GM12878 (cell line): ENCODE results near the gene MTFR2. TPM values are rescaled to one million over a fixed set of nuclear protein-coding genes. Genes with fewer than 3 reads are reported as not detected.

Source experiments
- BHLHE40 ChIP-seq, 2 experiments: fragments of 450-650 bp in 1 of 2; IDR thresholded peaks; 2 replicates each; pipeline ENCODE4 v1.6.1; 2011 to 2017; ENCODE audit warnings: low read depth in 2 of 2, borderline replicate concordance in 1 of 2, improper control_type of control experiment in 1 of 2, low read length in 1 of 2, mild to moderate bottlenecking in 1 of 2
- CHD4 ChIP-seq: fragments of 200-600 bp; sonication (generic); IDR thresholded peaks from 2 replicates; pipeline ENCODE4 v1.6.1; 2016; ENCODE audit warnings: mild to moderate bottlenecking
- E2F4 ChIP-seq: IDR thresholded peaks from 2 replicates; pipeline ENCODE4 v1.6.1; 2012; ENCODE audit warnings: low read depth, low read length, improper control_type of control experiment
- FOXK2 ChIP-seq: fragments of 450-650 bp; IDR thresholded peaks from 2 replicates; pipeline ENCODE4 v1.6.1; 2017; ENCODE audit warnings: mild to moderate bottlenecking, moderate library complexity
- FOXM1 ChIP-seq: IDR thresholded peaks from 2 replicates; pipeline ENCODE4 v1.6.1; 2012; ENCODE audit warnings: low read depth, mild to moderate bottlenecking, inconsistent platforms, low read length, moderate library complexity
- MEF2B ChIP-seq: fragments of 450-650 bp; IDR thresholded peaks from 2 replicates; pipeline ENCODE4 v1.6.1; 2018; ENCODE audit warnings: mild to moderate bottlenecking, moderate library complexity; ENCODE audit not compliant: partially characterized antibody, poor library complexity, severe bottlenecking
- MYB ChIP-seq: fragments of 150-350 bp; IDR thresholded peaks from 2 replicates; pipeline ENCODE4 v1.6.1; 2014; ENCODE audit warnings: mild to moderate bottlenecking, low read depth, low read length, borderline replicate concordance
- NFYB ChIP-seq: IDR thresholded peaks from 2 replicates; pipeline ENCODE4 v1.6.1; 2011; ENCODE audit warnings: low read depth, mild to moderate bottlenecking, low read length, improper control_type of control experiment, moderate library complexity; ENCODE audit not compliant: insufficient read depth
- REST ChIP-seq: IDR thresholded peaks from 2 replicates; pipeline ENCODE4 v1.6.1; 2012; ENCODE audit warnings: mild to moderate bottlenecking, low read depth, low read length
- SRF ChIP-seq, 2 experiments: IDR thresholded peaks; 2 replicates each; pipeline ENCODE4 v1.6.1; 2011; ENCODE audit warnings: low read depth in 2 of 2, low read length in 2 of 2, mild to moderate bottlenecking in 1 of 2, moderate library complexity in 1 of 2
- ZBTB4 ChIP-seq: fragments of 450-650 bp; formaldehyde crosslinking; IDR thresholded peaks from 2 replicates; pipeline ENCODE4 v1.4.0; 2022; ENCODE audit warnings: mild to moderate bottlenecking, moderate library complexity
- ZNF207 ChIP-seq: fragments of 450-650 bp; IDR thresholded peaks from 2 replicates; pipeline ENCODE4 v1.6.1; 2014; ENCODE audit warnings: antibody characterized with exemption, mild to moderate bottlenecking, borderline replicate concordance
- polyA plus RNA-seq, 11 experiments: library from polyadenylated mRNA; depleted of rRNA in 4 of 11; unstranded in 6 of 11; stranded (reverse) in 5 of 11; fragments of >200 nt; fragmentation: Nextera tagmentation in 4 of 11; fragmentation: Illumina TruSeq in 1 of 11; extraction: Ambion mirVana in 4 of 11; extraction: Trizol in 1 of 11; gene quantifications; 1 replicate in 1 of 11; 2 replicates in 10 of 11; pipeline versions ENCODE4 v1.2.1 to v1.2.3, GENCODE V29; 2011 to 2016; ENCODE audit warnings: inconsistent platforms in 2 of 11, missing spikeins in 2 of 11, low read depth in 1 of 11
- total RNA-seq, 4 experiments: library from RNA; depleted of rRNA in 3 of 4; stranded (reverse); fragments of >200 nt in 3 of 4; fragmentation: Illumina TruSeq in 1 of 4; extraction: Trizol in 1 of 4; gene quantifications; 2 replicates each; pipeline versions ENCODE4 v1.2.1 to v1.2.3, GENCODE V29; 2013 to 2021

Gene MTFR2
- total and polyA plus RNA-seq, 10 of the 15 experiments (the other 5 are each of a cell fraction or from before 2014, with no cell fraction given), result 7.3 to 33.5 (median 25.3) TPM

- TF ChIP-seq MEF2B, result no peak
- no peak for TF ChIP-seq MYB
- TF ChIP-seq ZBTB4 (CRISPR knock-in tag), result no peak
- no peak; the same call in 1 of the 2 replicates for TF ChIP-seq FOXK2
- no peak for TF ChIP-seq SRF (IDR thresholded peaks at IDR 0.05; ENCODE audit: low read depth in 2 of 2, low read length in 2 of 2)
- TF ChIP-seq REST, result no peak
- TF ChIP-seq BHLHE40 (IDR thresholded peaks at IDR 0.05; ENCODE audit: borderline replicate concordance in 1 of 2, low read depth in 2 of 2, low read length in 1 of 2), result peak in 1 of 2 experiments; percentile 37; a peak in 3 of 4 replicates
- TF ChIP-seq ZNF207, result peak; percentile 84
- TF ChIP-seq FOXM1, result no peak; the same call in 1 of the 2 replicates
- TF ChIP-seq NFYB, result no peak
- TF ChIP-seq CHD4, result no peak
- no peak for TF ChIP-seq E2F4
These were observed 39.7 kb upstream of the MTFR2 start, which contains the start of gene BCLAF1 (continued) for GRCh38 chr6:136289579-136290409.
